PC-9 (cell line): ENCODE results near the gene AGBL4.

Source experiments
- CTCF ChIP-seq: fragments of 200-600 bp; sonication (generic); conservative IDR thresholded peaks from 2 replicates; pipeline ENCODE4 v1.6.1; 2017; ENCODE audit warnings: mixed run types, antibody characterized with exemption, mild to moderate bottlenecking, moderate library complexity
- EZH2 ChIP-seq: fragments of 200-600 bp; sonication (generic); IDR thresholded peaks from 2 replicates; pipeline ENCODE4 v1.8.0; 2017; ENCODE audit warnings: antibody characterized with exemption, low read depth

DNA sequence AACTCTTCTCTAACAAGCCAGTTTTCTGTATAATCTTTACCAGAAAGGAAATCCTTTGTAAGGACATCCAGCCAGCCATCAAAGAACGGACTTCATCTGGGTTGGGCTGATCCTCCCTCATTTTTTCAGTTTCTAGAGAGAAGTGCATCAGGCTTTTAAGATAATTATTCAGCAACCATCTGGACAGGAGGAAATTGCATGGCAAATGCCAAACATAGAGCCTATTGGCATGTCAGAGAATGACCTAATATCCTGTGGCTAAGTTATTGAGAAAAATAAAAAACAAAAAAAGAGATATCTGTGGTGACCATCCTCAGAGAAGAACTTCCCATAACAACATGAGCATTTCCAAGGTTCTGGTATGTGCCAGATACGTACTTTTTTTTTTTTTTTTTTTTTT, 1172.1 kb downstream of the AGBL4 start:
- no peak for TF ChIP-seq CTCF
- no peak for TF ChIP-seq EZH2
